ENCODE results near the gene ATG2B. TPM values are rescaled to one million over a fixed set of nuclear protein-coding genes. Genes with fewer than 3 reads are reported as not detected.

Gene ATG2B
- total and polyA plus RNA-seq, 9 of the 15 experiments (the other 6 are each of a cell fraction or from before 2014, with no cell fraction given) = 0.83 to 12.9 (median 8.7) TPM

DNA sequence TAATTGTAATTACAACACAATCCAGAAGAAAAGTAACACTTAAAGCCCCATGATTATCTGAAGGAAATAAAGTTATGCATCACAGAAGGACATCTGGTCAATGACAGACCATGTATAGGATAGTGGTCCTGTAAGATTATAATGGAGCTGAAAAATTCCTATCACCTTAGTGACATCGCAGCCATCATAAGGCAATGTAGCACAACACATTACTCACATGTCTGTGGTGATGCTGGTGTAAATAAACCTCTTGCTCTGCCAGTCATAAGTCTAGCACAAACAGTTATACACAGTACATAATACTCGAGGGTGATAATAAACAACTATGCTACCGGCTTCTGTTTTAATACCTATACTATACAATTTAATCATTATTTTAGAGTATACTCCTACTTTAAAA, 11.2 kb downstream of the ATG2B start:
- FAIRE-seq (no peak), ATAC-seq (peak; percentile 28; the same call in 2 of the 3 replicates), DNase-seq (ENCODE audit: extremely low read depth in 1 of 4, low spot score in 3 of 4) (no peak)
- Histone ChIP-seq H3K36me3 (ENCODE audit: control insufficient read depth, insufficient read depth, low read length) (no peaks in the 10 kb centered on the region; the same call in 2 of the 3 replicates), H3K27ac (ENCODE audit: extremely low read depth, low read depth, low read length) (no peak overlapping the region), H4K20me1 (replicated peaks; ENCODE audit: control insufficient read depth, insufficient read depth, low read length) (no peaks in the 10 kb centered on the region), H3K4me1 (replicated peaks in 1 of 2; ENCODE audit: control insufficient read depth in 2 of 2, insufficient read depth in 2 of 2, low read length in 2 of 2) (peaks cover 4 to 22% of the 10 kb centered on the region in 2 experiments; a peak in 4 of 5 replicates), H3K9ac (ENCODE audit: insufficient read depth in 1 of 2, low read depth in 2 of 2, low read length in 2 of 2) (no peak overlapping the region), H3K4me3 (no peak overlapping the region), H3K4me2 (ENCODE audit: insufficient read depth, low read length) (no peak overlapping the region), H3K79me2 (ENCODE audit: control insufficient read depth, insufficient read depth, low read length) (peaks cover 43% of the 10 kb centered on the region), H3K9me1 (ENCODE audit: control insufficient read depth, insufficient read depth, low read length) (no peaks in the 10 kb centered on the region), H2AFZ (ENCODE audit: low read depth, low read length) (no peak overlapping the region), H3K27me3 (ENCODE audit: control insufficient read depth in 2 of 2, insufficient read depth in 2 of 2, low read length in 2 of 2) (no peaks in the 10 kb centered on the region), H3K9me3 (replicated peaks; ENCODE audit: control insufficient read depth, insufficient read depth, low read depth, low read length) (no peaks in the 10 kb centered on the region)
- TF ChIP-seq, protein P1, sequence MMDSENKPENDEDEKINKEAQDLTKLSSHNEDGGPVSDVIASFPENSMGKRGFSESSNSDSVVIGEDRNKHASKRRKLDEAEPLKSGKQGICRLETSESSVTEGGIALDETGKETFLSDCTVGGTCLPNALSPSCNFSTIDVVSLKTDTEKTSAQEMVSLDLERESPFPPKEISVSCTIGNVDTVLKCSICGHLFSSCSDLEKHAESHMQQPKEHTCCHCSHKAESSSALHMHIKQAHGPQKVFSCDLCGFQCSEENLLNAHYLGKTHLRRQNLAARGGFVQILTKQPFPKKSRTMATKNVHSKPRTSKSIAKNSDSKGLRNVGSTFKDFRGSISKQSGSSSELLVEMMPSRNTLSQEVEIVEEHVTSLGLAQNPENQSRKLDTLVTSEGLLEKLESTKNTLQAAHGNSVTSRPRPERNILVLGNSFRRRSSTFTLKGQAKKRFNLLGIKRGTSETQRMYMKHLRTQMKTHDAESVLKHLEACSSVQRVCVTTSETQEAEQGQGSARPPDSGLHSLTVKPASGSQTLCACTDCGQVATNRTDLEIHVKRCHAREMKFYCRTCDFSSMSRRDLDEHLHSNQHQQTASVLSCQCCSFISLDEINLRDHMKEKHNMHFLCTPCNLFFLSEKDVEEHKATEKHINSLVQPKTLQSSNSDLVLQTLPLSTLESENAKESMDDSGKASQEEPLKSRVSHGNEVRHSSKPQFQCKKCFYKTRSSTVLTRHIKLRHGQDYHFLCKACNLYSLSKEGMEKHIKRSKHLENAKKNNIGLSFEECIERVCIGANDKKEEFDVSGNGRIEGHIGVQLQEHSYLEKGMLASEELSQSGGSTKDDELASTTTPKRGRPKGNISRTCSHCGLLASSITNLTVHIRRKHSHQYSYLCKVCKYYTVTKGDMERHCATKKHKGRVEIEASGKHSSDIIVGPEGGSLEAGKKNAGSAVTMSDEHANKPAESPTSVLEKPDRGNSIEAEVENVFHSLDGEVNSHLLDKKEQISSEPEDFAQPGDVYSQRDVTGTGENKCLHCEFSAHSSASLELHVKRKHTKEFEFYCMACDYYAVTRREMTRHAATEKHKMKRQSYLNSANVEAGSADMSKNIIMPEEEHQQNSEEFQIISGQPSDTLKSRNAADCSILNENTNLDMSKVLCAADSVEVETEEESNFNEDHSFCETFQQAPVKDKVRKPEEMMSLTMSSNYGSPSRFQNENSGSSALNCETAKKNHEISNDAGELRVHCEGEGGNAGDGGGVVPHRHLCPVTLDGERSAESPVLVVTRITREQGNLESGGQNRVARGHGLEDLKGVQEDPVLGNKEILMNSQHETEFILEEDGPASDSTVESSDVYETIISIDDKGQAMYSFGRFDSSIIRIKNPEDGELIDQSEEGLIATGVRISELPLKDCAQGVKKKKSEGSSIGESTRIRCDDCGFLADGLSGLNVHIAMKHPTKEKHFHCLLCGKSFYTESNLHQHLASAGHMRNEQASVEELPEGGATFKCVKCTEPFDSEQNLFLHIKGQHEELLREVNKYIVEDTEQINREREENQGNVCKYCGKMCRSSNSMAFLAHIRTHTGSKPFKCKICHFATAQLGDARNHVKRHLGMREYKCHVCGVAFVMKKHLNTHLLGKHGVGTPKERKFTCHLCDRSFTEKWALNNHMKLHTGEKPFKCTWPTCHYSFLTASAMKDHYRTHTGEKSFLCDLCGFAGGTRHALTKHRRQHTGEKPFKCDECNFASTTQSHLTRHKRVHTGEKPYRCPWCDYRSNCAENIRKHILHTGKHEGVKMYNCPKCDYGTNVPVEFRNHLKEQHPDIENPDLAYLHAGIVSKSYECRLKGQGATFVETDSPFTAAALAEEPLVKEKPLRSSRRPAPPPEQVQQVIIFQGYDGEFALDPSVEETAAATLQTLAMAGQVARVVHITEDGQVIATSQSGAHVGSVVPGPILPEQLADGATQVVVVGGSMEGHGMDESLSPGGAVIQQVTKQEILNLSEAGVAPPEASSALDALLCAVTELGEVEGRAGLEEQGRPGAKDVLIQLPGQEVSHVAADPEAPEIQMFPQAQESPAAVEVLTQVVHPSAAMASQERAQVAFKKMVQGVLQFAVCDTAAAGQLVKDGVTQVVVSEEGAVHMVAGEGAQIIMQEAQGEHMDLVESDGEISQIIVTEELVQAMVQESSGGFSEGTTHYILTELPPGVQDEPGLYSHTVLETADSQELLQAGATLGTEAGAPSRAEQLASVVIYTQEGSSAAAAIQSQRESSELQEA (IDR thresholded peaks at IDR 0.05; ENCODE audit: low read depth) = no peak
- TF ChIP-seq NR4A1 (CRISPR knock-in tag; IDR thresholded peaks at IDR 0.05) (no peak), NR4A1 (tag; IDR thresholded peaks at IDR 0.05) (no peak), RFX1 (IDR thresholded peaks at IDR 0.05) (0 out of 2 replicates have a peak, but pooled peaks have one; percentile 10), CREM (IDR thresholded peaks at IDR 0.05; ENCODE audit: low read depth) (no peak), ETV6 (IDR thresholded peaks at IDR 0.05; ENCODE audit: borderline replicate concordance in 1 of 2, low read depth in 2 of 2, low read length in 1 of 2) (no peak), ETV6 (CRISPR knock-in tag; IDR thresholded peaks at IDR 0.05; ENCODE audit: borderline replicate concordance) (no peak), NRF1 (conservative IDR thresholded peaks at IDR 0.05 in 1 of 2, IDR thresholded peaks at IDR 0.05 in 1 of 2) (no peak), XRCC4 (IDR thresholded peaks at IDR 0.05; ENCODE audit: extremely low read depth, insufficient read depth, insufficient read length) (no peak)
- POLR2A ChIA-PET = no interaction called here
- intact Hi-C loops (cut with micrococcal nuclease) = no loop called here
- CTCF ChIA-PET (ENCODE audit: low intra/inter-chr PET ratio) = no interaction called here
- in situ Hi-C loops (cut with MboI) = no loop called here
- no TSS peak for BruUV-seq (replicated peaks)
- WGBS (ENCODE audit: insufficient coverage, low coverage, missing lambda C conversion rate) = 42% methylated on average over 3 of the region's 3 CpGs
